Measurements from ENCODE around the gene AUTS2. TPM values are rescaled to one million over a fixed set of nuclear protein-coding genes. Genes with fewer than 3 reads are reported as not detected.

The AUTS2 gene
- total RNA-seq, 1 experiment from 2014 or later = not detected

- BruUV-seq (replicated peaks) = no TSS peak
- CTCF ChIA-PET = no interaction called here
- peaks cover 6% of the 10 kb centered on the region for H3K9me3 Mint-ChIP-seq (ENCODE audit: low read depth, unreplicated experiment)
- no peak for TF ChIP-seq CTCF (IDR thresholded peaks at IDR 0.05; ENCODE audit: unreplicated experiment)
- no peak overlapping the region for H3K4me3 Mint-ChIP-seq (ENCODE audit: low read depth, unreplicated experiment)
- no peaks in the 10 kb centered on the region for H3K27me3 Mint-ChIP-seq (ENCODE audit: unreplicated experiment)
- H3K27ac Mint-ChIP-seq (ENCODE audit: unreplicated experiment) = no peak overlapping the region
- H3K4me1 Mint-ChIP-seq (ENCODE audit: low read depth, unreplicated experiment) = no peaks in the 10 kb centered on the region
- no peak for DNase-seq
- no peaks in the 10 kb centered on the region for H3K36me3 Mint-ChIP-seq (ENCODE audit: insufficient read depth, unreplicated experiment)
- intact Hi-C loops (cut with micrococcal nuclease; ENCODE audit: unreplicated experiment) = no loop called here
Measured at GRCh38 chr7:70481570-70482123, 883.4 kb downstream of the AUTS2 start.

DNA sequence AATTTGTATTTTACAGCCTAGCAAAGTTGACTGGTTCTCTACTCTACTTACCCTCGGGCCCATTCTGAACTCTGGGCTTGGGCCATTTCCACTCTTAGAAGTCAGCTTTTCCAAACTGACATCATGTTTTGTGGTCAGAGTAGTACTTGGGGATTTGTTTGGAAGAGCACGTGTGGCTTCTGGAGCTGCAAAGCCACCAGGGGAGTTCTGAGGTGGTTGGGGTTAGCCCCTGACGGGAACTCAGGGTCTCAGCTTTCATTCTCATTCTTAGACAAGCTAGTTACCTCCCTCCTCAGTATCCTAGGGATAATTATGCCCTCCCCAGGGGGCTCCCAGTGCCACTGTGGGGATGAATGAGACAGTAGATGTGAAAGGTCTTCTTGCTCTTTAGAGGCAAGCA is 886.0 kb downstream of the AUTS2 start:
- no TSS peak for BruUV-seq (replicated peaks)
- no peak overlapping the region for H3K4me3 Mint-ChIP-seq (ENCODE audit: low read depth, unreplicated experiment)
- intact Hi-C loops (cut with micrococcal nuclease; ENCODE audit: unreplicated experiment) = no loop called here
- H3K4me1 Mint-ChIP-seq (ENCODE audit: low read depth, unreplicated experiment) = no peaks in the 10 kb centered on the region
- no peaks in the 10 kb centered on the region for H3K27me3 Mint-ChIP-seq (ENCODE audit: unreplicated experiment)
- peaks cover 10% of the 10 kb centered on the region for H3K9me3 Mint-ChIP-seq (ENCODE audit: low read depth, unreplicated experiment)
- H3K36me3 Mint-ChIP-seq (ENCODE audit: insufficient read depth, unreplicated experiment) = peaks cover 4% of the 10 kb centered on the region
- no peak overlapping the region for H3K27ac Mint-ChIP-seq (ENCODE audit: unreplicated experiment)
- no peak for TF ChIP-seq CTCF (IDR thresholded peaks at IDR 0.05; ENCODE audit: unreplicated experiment)
- CTCF ChIA-PET = no interaction called here
- no peak for DNase-seq

- no peaks in the 10 kb centered on the region for H3K27me3 Mint-ChIP-seq (ENCODE audit: unreplicated experiment)
- no peaks in the 10 kb centered on the region for H3K4me1 Mint-ChIP-seq (ENCODE audit: low read depth, unreplicated experiment)
- intact Hi-C loops (cut with micrococcal nuclease; ENCODE audit: unreplicated experiment) = no loop called here
- CTCF ChIA-PET = no interaction called here
- H3K4me3 Mint-ChIP-seq (ENCODE audit: low read depth, unreplicated experiment) = no peak overlapping the region
- peaks cover 4% of the 10 kb centered on the region for H3K36me3 Mint-ChIP-seq (ENCODE audit: insufficient read depth, unreplicated experiment)
- H3K27ac Mint-ChIP-seq (ENCODE audit: unreplicated experiment) = no peak overlapping the region
- peaks cover 4% of the 10 kb centered on the region for H3K9me3 Mint-ChIP-seq (ENCODE audit: low read depth, unreplicated experiment)
- no TSS peak for BruUV-seq (replicated peaks)
- TF ChIP-seq CTCF (IDR thresholded peaks at IDR 0.05; ENCODE audit: unreplicated experiment) = no peak
- no peak for DNase-seq
Measured at GRCh38 chr7:70486977-70487376, 888.7 kb downstream of the AUTS2 start.

- H3K36me3 Mint-ChIP-seq (ENCODE audit: insufficient read depth, unreplicated experiment) = peaks cover 4% of the 10 kb centered on the region
- peaks cover 4% of the 10 kb centered on the region for H3K9me3 Mint-ChIP-seq (ENCODE audit: low read depth, unreplicated experiment)
- no peak overlapping the region for H3K27ac Mint-ChIP-seq (ENCODE audit: unreplicated experiment)
- intact Hi-C loops (cut with micrococcal nuclease; ENCODE audit: unreplicated experiment) = no loop called here
- H3K27me3 Mint-ChIP-seq (ENCODE audit: unreplicated experiment) = no peaks in the 10 kb centered on the region
- no peak overlapping the region for H3K4me3 Mint-ChIP-seq (ENCODE audit: low read depth, unreplicated experiment)
- no peaks in the 10 kb centered on the region for H3K4me1 Mint-ChIP-seq (ENCODE audit: low read depth, unreplicated experiment)
- DNase-seq = no peak
- no peak for TF ChIP-seq CTCF (IDR thresholded peaks at IDR 0.05; ENCODE audit: unreplicated experiment)
- CTCF ChIA-PET = no interaction called here
- no TSS peak for BruUV-seq (replicated peaks)
Measured at GRCh38 chr7:70487428-70487827, 889.2 kb downstream of the AUTS2 start.
